Lower leg skin (tissue), 4 donors: ENCODE data around the gene RBM46. TPM values are rescaled to one million over a fixed set of nuclear protein-coding genes. Genes with fewer than 3 reads are reported as not detected.
"Not testable (repeated sequence)": the region's sequence is repeated elsewhere in the genome, so short reads cannot be mapped to it uniquely, and the experiment has no call there.

Experiments used
- DNase-seq, 2 donors: peaks; one replicate each; pipeline ENCODE4 v3.0.0-alpha.2; 2019; ENCODE audit warnings: low spot score in 2 of 2
- H3K4me3 ChIP-seq: fragments of 200-600 bp; sonication (generic); 2 replicates; pipeline ENCODE4 v1.5.1; 2017; ENCODE audit warnings: mild to moderate bottlenecking, low read depth; ENCODE audit not compliant: poor library complexity, severe bottlenecking
- CTCF ChIP-seq, 3 donors: fragments of 450-650 bp; IDR thresholded peaks; one replicate each; pipeline ENCODE4 v1.5.1; 2016; ENCODE audit warnings: antibody characterized with exemption in 3 of 3, mild to moderate bottlenecking in 3 of 3, moderate library complexity in 2 of 3
- POLR2A ChIP-seq, 2 donors: fragments of 450-650 bp; IDR thresholded peaks; one replicate each; pipeline ENCODE4 v1.6.1; 2016 to 2017; ENCODE audit warnings: antibody characterized with exemption in 2 of 2, mild to moderate bottlenecking in 1 of 2, moderate library complexity in 1 of 2
- WGBS, 2 donors: methylation state at CpG; one replicate each; pipeline ENCODE4 v1.1.5; 2018; 5-methylcytosine and 5-hydroxymethylcytosine counted together
- intact Hi-C: fragments of 100-400 bp; cut with DNase I; formaldehyde crosslinking; loops from one replicate; pipeline ENCODE4 v1.15.0; 2023; ENCODE audit warnings: low total_unique reads
- total RNA-seq, 4 donors: library from RNA; depleted of rRNA; stranded (reverse); fragments of >200 nt; gene quantifications; one replicate each; pipeline ENCODE4 v1.1.0, GENCODE V29; 2016

Gene RBM46
- total RNA-seq, 4 donors from 2014 or later: not detected

DNA sequence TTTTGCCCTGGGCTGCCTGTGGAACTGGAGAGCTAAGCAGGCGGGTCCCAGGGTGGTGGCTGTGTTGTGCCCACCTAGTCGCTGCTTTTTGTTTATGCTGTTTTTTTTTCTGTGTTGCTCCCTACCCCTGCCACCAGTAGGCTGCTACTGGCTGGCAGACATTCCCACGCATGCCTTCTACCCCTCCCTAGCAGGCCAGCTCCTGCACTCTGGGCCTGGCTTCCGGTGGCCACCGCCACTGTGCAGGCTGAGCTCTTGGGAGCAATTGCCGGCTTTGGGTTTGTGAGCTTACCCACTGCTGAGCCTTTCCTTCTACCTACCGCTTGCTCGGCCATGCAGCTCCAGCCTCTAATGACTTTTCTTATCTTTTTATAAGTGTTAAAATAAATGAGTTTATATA lies 57.6 kb downstream of the RBM46 start:
- no peak for DNase-seq
- TF ChIP-seq CTCF (IDR thresholded peaks at IDR 0.05): no peak
- intact Hi-C loops: no loop called here
- H3K4me3 ChIP-seq: no peak overlapping the region
- WGBS, 2 donors: 82 to 84% methylated on average over 8 of the region's 8 CpGs

GRCh38 chr4:154854362-154854761 lies 73.3 kb downstream of the RBM46 start:
- H3K4me3 ChIP-seq: no peak overlapping the region
- 44 to 55% methylated on average over 2 of the region's 2 CpGs for WGBS, 2 donors
- TF ChIP-seq POLR2A (IDR thresholded peaks at IDR 0.05) (no peak), CTCF (IDR thresholded peaks at IDR 0.05) (no peak)
- no peak for DNase-seq
- intact Hi-C loops: no loop called here

GRCh38 chr4:154858166-154858565 lies 77.1 kb downstream of the RBM46 start:
- WGBS, 2 donors: 80 to 85% methylated on average over 1 of the region's 1 CpG

GRCh38 chr4:154868414-154869194 lies 87.5 kb downstream of the RBM46 start:
- intact Hi-C loops: no loop called here
- TF ChIP-seq POLR2A (IDR thresholded peaks at IDR 0.05) (no peak), CTCF (IDR thresholded peaks at IDR 0.05) (no peak)
- DNase-seq: no peak
- 78 to 79% methylated on average over 7 of the region's 7 CpGs for WGBS, 2 donors
- H3K4me3 ChIP-seq: no peak overlapping the region

More at GRCh38 chr4:154858166-154858565, 77.1 kb downstream of the RBM46 start:
- no peak overlapping the region for H3K4me3 ChIP-seq
- intact Hi-C loops: no loop called here
- DNase-seq: no peak
- TF ChIP-seq CTCF (IDR thresholded peaks at IDR 0.05): no peak
- TF ChIP-seq POLR2A (IDR thresholded peaks at IDR 0.05): no peak

- H3K4me3 ChIP-seq: no peak overlapping the region
- 79 to 81% methylated on average over 3 of the region's 3 CpGs for WGBS, 2 donors
- DNase-seq: no peak
- intact Hi-C loops: no loop called here
- TF ChIP-seq CTCF (IDR thresholded peaks at IDR 0.05): no peak
- no peak for TF ChIP-seq POLR2A (IDR thresholded peaks at IDR 0.05)
Observed at GRCh38 chr4:154869301-154869700, 88.2 kb downstream of the RBM46 start.

GRCh38 chr4:154872198-154872597 lies 91.1 kb downstream of the RBM46 start:
- TF ChIP-seq CTCF (IDR thresholded peaks at IDR 0.05): no peak
- no peak for TF ChIP-seq POLR2A (IDR thresholded peaks at IDR 0.05)

GRCh38 chr4:154874049-154874448 lies 93.0 kb downstream of the RBM46 start:
- intact Hi-C loops, DNase-seq, H3K4me3 ChIP-seq: not testable (repeated sequence)
- 86 to 90% methylated on average over 4 of the region's 4 CpGs for WGBS, 2 donors

More at GRCh38 chr4:154872198-154872597, 91.1 kb downstream of the RBM46 start:
- intact Hi-C loops: no loop called here
- no peak overlapping the region for H3K4me3 ChIP-seq
- DNase-seq: no peak
